Measurements from ENCODE around the gene ADCY10. TPM values are rescaled to one million over a fixed set of nuclear protein-coding genes. Genes with fewer than 3 reads are reported as not detected.
"Not testable (repeated sequence)": the region's sequence is repeated elsewhere in the genome, so short reads cannot be mapped to it uniquely, and the experiment has no call there.

Gene ADCY10
- total and polyA plus RNA-seq, 2 of the 4 experiments (the other 2 are of a cell fraction): under 0.01 to 0.03 TPM

DNA sequence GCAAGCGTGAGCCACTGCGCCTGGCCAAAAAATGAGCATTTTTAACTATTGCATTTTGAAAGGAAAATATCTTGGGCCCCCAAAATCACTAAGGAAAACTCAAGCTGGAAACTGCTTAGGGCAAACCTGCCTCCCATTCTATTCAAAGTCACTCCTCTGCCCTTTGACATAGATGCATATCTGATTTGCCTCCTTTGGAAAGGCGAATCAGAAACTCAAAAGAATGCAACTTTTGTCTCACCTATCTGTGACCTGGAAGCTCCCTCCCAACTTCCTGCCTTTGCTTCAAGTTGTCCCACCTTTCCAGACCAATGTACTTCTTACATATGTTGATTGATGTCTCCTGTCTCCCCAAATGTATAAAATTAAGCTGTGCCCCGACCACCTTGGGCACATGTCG lies 83.3 kb downstream of the ADCY10 start:
- ATAC-seq (ENCODE audit: low read depth); H2AK9ac ChIP-seq (replicated peaks; ENCODE audit: low read depth, low read length, poor library complexity); H4K91ac ChIP-seq (ENCODE audit: insufficient read depth, low read depth, low read length): not testable (repeated sequence)

More for the DNA sequence above, 83.3 kb downstream of the ADCY10 start:
- H3K18ac ChIP-seq (ENCODE audit: low read depth, low read length); H3K4me2 ChIP-seq (ENCODE audit: low read depth, low read length); H3K9me3 ChIP-seq (ENCODE audit: control insufficient read depth, insufficient read depth, low read length); in situ Hi-C loops (cut with MboI; ENCODE audit: low sequenced_read_pairs); H3K4ac ChIP-seq (ENCODE audit: low read depth, low read length); H3K27me3 ChIP-seq (ENCODE audit: control insufficient read depth, insufficient read depth, low read length); H2BK20ac ChIP-seq (ENCODE audit: low read depth, low read length); H2AFZ ChIP-seq (replicated peaks; ENCODE audit: low read length, poor library complexity); H3K9ac ChIP-seq (ENCODE audit: low read depth, low read length); H3K4me3 ChIP-seq (ENCODE audit: insufficient read depth, low read depth, low read length); DNase-seq; H2BK15ac ChIP-seq (ENCODE audit: low read depth, low read length); H3K36me3 ChIP-seq (ENCODE audit: control insufficient read depth, insufficient read depth, low read length); H3K4me1 ChIP-seq (ENCODE audit: control insufficient read depth, insufficient read depth, low read length); H3K27ac ChIP-seq (ENCODE audit: insufficient read depth, low read length); dilution Hi-C loops (cut with HindIII; ENCODE audit: low sequenced_read_pairs, unreplicated experiment); H3K79me1 ChIP-seq (ENCODE audit: low read depth in 1 of 2, low read length in 2 of 2); intact Hi-C loops (cut with micrococcal nuclease); H4K8ac ChIP-seq (ENCODE audit: low read depth in 2 of 2, low read length in 2 of 2); H4K20me1 ChIP-seq (ENCODE audit: insufficient read depth, low read length); H2AK5ac ChIP-seq (ENCODE audit: low read depth, low read length); H3K56ac ChIP-seq (ENCODE audit: extremely low read depth, insufficient read depth, low read length); H2BK5ac ChIP-seq (ENCODE audit: low read depth, low read length, poor library complexity, severe bottlenecking); H4K5ac ChIP-seq (ENCODE audit: low read depth, low read length); H3K9me1 ChIP-seq (ENCODE audit: insufficient read depth, low read length); H2BK120ac ChIP-seq (ENCODE audit: low read depth, low read length); POLR2A ChIA-PET (ENCODE audit: unreplicated experiment); BruUV-seq (replicated peaks); H3K14ac ChIP-seq (replicated peaks; ENCODE audit: low read depth, low read length); H3K23ac ChIP-seq (ENCODE audit: low read depth, low read length): not testable (repeated sequence)
- WGBS, 2 experiments (ENCODE audit: extremely low coverage in 2 of 2, insufficient read length in 1 of 2): 82% methylated on average over 3 of the region's 5 CpGs; no CpG with 5 or more reads in 1 of the 2 experiments
- CTCF ChIA-PET: interaction anchor here (0.6 kb wide), 2 partner anchors 28 to 84 kb away, joined by 3 to 5 read pairs; partner anchors contain the start of gene ADCY10

All from IMR-90 (cell line).